ENCODE measurements around the gene PLCL1.

PLCL1 gene

DNA sequence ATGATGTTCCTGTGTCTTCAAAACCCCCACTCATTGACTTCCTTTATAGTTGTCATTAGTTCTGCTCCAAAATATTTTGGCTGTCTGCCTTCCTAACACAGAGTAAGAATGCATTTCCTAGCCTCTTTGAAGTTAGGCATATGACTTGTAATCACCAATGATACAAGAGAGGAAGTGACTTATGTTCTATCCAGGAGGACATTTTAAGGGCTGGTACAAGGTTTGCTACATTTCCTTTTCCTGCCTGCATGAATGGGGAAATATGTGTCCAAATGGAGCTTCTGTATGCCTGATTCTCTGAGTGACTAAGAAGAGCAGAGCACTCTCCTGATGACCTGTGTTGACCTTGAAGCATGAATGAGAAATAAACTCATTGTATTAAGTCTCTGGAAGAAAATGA lies 115.1 kb downstream of the PLCL1 start:
- TF ChIP-seq, protein P1, sequence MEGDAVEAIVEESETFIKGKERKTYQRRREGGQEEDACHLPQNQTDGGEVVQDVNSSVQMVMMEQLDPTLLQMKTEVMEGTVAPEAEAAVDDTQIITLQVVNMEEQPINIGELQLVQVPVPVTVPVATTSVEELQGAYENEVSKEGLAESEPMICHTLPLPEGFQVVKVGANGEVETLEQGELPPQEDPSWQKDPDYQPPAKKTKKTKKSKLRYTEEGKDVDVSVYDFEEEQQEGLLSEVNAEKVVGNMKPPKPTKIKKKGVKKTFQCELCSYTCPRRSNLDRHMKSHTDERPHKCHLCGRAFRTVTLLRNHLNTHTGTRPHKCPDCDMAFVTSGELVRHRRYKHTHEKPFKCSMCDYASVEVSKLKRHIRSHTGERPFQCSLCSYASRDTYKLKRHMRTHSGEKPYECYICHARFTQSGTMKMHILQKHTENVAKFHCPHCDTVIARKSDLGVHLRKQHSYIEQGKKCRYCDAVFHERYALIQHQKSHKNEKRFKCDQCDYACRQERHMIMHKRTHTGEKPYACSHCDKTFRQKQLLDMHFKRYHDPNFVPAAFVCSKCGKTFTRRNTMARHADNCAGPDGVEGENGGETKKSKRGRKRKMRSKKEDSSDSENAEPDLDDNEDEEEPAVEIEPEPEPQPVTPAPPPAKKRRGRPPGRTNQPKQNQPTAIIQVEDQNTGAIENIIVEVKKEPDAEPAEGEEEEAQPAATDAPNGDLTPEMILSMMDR (IDR thresholded peaks at IDR 0.05; ENCODE audit: control insufficient read depth, extremely low read depth, insufficient read depth), result no peak
- no peak overlapping the region for H3K4me3 ChIP-seq (ENCODE audit: low read depth, low read length)
- DNase-seq (ENCODE audit: low read depth), result no peak

- no peak overlapping the region for H3K4me3 ChIP-seq (ENCODE audit: low read depth, low read length)
- no peak for DNase-seq (ENCODE audit: low read depth)
- TF ChIP-seq, protein P1 (IDR thresholded peaks at IDR 0.05; ENCODE audit: control insufficient read depth, extremely low read depth, insufficient read depth), result no peak
Measured at GRCh38 chr2:197920088-197920487, 115.7 kb downstream of the PLCL1 start.

DNA sequence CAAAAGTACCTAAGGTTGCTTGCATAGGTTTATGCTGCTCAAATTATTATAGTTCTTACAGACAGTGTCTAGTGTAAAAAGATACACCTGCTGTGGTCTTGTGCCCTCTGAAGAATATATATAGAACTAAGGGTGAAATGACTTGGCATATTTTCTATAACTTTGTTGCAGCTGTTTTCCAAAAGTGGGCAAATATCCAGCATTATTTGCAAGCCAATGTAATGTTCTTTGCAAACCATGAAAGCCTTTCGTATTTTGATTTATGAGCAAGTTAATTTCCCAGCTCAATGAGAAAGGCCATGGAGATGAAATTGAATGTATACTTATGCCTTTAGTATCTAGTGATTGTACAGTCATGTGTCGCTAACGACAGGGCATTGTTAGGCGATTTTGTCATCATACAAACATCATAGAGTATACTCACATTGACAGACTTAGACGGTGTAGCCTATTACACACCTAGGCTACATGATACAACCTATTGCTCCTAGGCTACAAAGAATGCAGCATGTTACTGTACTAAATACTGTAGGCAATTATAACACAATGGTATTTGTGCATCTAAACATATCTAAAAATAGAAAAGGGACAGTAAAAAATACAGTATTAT lies 116.3 kb downstream of the PLCL1 start:
- TF ChIP-seq, protein P1 (IDR thresholded peaks at IDR 0.05; ENCODE audit: control insufficient read depth, extremely low read depth, insufficient read depth), result no peak
- H3K4me3 ChIP-seq (ENCODE audit: low read depth, low read length), result no peak overlapping the region
- no peak for DNase-seq (ENCODE audit: low read depth)

DNA sequence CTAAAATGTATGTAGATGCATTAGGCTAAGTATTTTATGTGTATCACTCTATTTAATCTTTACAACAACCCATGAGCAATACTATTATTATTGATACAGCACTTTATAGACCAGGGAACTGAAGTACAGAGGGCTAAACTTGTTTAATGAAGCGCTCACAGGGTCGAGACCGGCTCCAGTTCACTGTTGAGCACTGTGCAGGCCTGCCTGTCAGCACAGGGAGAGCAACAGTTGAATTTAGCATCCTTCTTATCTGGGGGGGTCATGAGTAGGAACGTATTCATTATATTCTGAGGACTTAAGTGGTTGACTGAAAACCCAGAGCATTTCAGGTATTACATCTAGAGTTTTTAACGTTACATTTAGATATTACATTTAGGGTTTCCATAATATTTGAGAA lies 120.1 kb downstream of the PLCL1 start:
- no peak overlapping the region for H3K4me3 ChIP-seq (ENCODE audit: low read depth, low read length)
- DNase-seq (ENCODE audit: low read depth), result no peak
- TF ChIP-seq, protein P1 (IDR thresholded peaks at IDR 0.05; ENCODE audit: control insufficient read depth, extremely low read depth, insufficient read depth), result no peak

DNA sequence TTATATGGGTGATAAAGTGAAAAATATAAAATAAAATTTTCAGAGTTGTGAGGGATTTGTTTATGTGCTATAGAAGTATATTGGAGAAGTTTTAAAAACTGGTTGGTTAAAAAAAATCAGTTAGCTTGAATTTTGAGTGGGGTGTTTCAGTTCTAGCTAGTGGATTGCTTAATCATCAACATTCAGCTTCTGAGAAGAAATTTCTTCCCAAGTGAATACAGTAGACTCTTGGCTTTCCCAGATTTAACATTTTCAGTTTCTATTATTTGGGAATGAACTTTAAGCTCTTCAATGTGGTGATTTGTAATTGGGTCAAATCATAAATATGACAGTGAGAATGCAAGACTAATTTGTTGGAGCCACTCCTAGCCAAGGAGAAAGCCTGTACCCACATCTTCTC lies 120.8 kb downstream of the PLCL1 start:
- TF ChIP-seq, protein P1 (IDR thresholded peaks at IDR 0.05; ENCODE audit: control insufficient read depth, extremely low read depth, insufficient read depth), result no peak
- no peak overlapping the region for H3K4me3 ChIP-seq (ENCODE audit: low read depth, low read length)
- DNase-seq (ENCODE audit: low read depth), result no peak

- DNase-seq (ENCODE audit: low read depth), result no peak
- TF ChIP-seq, protein P1 (IDR thresholded peaks at IDR 0.05; ENCODE audit: control insufficient read depth, extremely low read depth, insufficient read depth), result no peak
- H3K4me3 ChIP-seq (ENCODE audit: low read depth, low read length), result no peak overlapping the region
Measured at GRCh38 chr2:197925976-197926375, 121.6 kb downstream of the PLCL1 start.

- H3K4me3 ChIP-seq (ENCODE audit: low read depth, low read length), result no peak overlapping the region
- DNase-seq (ENCODE audit: low read depth), result no peak
- TF ChIP-seq, protein P1 (IDR thresholded peaks at IDR 0.05; ENCODE audit: control insufficient read depth, extremely low read depth, insufficient read depth), result no peak
Measured at GRCh38 chr2:197926673-197927072, 122.3 kb downstream of the PLCL1 start.
